Esophagus muscularis mucosa (tissue), 3 donors: ENCODE data around the gene SH3PXD2A.

Source experiments
- POLR2A ChIP-seq: fragments of 450-650 bp; IDR thresholded peaks from one replicate; pipeline ENCODE4 v1.6.1; 2017; ENCODE audit warnings: antibody characterized with exemption, moderate library complexity, mild to moderate bottlenecking, low read depth
- TF ChIP-seq, protein P1 (sequence below), 3 experiments: fragments of 200-600 bp in 2 of 3; fragments of 450-650 bp in 1 of 3; sonication (generic) in 2 of 3; IDR thresholded peaks; one replicate each; pipeline ENCODE4 v1.5.1; 2017 to 2019; ENCODE audit warnings: antibody characterized with exemption in 3 of 3, mild to moderate bottlenecking in 2 of 3, moderate library complexity in 1 of 3

DNA sequence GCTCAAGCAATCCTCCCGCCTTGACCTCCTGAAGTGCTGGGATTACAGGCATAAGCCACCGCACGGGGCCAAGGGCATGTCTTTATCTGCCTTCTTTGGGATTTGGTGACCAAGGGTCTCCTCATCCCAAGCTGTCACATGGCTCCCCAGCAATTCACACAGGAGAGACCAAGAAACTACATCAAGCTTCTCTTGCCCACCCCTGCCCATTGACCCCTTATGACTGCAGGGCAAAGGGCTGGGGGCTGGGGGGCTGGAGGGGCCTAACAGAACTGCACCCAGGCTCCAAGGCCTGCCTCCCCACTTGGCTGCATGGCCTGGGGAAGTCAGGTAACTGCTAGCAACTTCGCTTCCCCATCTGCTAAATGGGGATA is 137.1 kb downstream of the SH3PXD2A start:
- TF ChIP-seq, protein P1, sequence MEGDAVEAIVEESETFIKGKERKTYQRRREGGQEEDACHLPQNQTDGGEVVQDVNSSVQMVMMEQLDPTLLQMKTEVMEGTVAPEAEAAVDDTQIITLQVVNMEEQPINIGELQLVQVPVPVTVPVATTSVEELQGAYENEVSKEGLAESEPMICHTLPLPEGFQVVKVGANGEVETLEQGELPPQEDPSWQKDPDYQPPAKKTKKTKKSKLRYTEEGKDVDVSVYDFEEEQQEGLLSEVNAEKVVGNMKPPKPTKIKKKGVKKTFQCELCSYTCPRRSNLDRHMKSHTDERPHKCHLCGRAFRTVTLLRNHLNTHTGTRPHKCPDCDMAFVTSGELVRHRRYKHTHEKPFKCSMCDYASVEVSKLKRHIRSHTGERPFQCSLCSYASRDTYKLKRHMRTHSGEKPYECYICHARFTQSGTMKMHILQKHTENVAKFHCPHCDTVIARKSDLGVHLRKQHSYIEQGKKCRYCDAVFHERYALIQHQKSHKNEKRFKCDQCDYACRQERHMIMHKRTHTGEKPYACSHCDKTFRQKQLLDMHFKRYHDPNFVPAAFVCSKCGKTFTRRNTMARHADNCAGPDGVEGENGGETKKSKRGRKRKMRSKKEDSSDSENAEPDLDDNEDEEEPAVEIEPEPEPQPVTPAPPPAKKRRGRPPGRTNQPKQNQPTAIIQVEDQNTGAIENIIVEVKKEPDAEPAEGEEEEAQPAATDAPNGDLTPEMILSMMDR (IDR thresholded peaks at IDR 0.05), result no peak
- no peak for TF ChIP-seq POLR2A
